Erythroblast (primary cell): ENCODE results near the gene CD84.

Experiments
- GATA1 ChIP-seq: IDR thresholded peaks from 2 replicates; pipeline ENCODE4 v1.6.1; 2011; ENCODE audit warnings: low read depth, mild to moderate bottlenecking, control low read depth, low read length, moderate library complexity
- POLR2A ChIP-seq: IDR thresholded peaks from 2 replicates; pipeline ENCODE4 v1.6.1; 2011; ENCODE audit warnings: mild to moderate bottlenecking, low read length

GRCh38 chr1:160522622-160523345, 56.5 kb downstream of the CD84 start, which contains the start of gene SLAMF6:
- no peak for TF ChIP-seq POLR2A
- TF ChIP-seq GATA1: no peak
